C4-2B (cell line): ENCODE results near the gene CTTNBP2.

Experiments used
- ZFX ChIP-seq: fragments of 450-650 bp; IDR thresholded peaks from 2 replicates; pipeline ENCODE4 v1.6.1; 2017
- TF ChIP-seq, protein P1 (sequence below): fragments of 450-650 bp; conservative IDR thresholded peaks from 2 replicates; pipeline ENCODE4 v1.5.1; 2017; ENCODE audit warnings: mild to moderate bottlenecking

DNA sequence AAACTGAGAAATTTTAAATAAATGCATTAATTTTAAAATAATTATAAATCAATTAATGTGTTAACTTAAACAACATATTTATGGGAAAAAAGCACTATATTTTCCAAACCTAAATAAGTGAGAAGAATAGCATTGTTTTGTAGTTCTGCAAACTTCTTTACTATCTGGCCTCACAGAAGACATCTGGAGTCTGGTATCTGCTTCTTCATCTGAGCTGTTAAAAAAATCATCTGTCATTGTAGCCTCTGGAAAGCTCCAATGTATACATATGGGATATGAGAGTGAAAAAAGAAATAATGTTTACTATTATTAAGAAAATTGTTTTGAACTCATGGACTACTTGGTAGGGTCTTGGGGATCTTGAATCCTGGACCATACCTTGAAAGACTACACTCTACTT, 32.2 kb downstream of the CTTNBP2 start:
- TF ChIP-seq, protein P1, sequence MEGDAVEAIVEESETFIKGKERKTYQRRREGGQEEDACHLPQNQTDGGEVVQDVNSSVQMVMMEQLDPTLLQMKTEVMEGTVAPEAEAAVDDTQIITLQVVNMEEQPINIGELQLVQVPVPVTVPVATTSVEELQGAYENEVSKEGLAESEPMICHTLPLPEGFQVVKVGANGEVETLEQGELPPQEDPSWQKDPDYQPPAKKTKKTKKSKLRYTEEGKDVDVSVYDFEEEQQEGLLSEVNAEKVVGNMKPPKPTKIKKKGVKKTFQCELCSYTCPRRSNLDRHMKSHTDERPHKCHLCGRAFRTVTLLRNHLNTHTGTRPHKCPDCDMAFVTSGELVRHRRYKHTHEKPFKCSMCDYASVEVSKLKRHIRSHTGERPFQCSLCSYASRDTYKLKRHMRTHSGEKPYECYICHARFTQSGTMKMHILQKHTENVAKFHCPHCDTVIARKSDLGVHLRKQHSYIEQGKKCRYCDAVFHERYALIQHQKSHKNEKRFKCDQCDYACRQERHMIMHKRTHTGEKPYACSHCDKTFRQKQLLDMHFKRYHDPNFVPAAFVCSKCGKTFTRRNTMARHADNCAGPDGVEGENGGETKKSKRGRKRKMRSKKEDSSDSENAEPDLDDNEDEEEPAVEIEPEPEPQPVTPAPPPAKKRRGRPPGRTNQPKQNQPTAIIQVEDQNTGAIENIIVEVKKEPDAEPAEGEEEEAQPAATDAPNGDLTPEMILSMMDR, result no peak
- TF ChIP-seq ZFX, result no peak
